ENCODE results near the gene TECPR2. TPM values are rescaled to one million over a fixed set of nuclear protein-coding genes. Genes with fewer than 3 reads are reported as not detected.

TECPR2 gene
- total and polyA plus RNA-seq, 2 of the 13 experiments (the other 11 are each of a cell fraction or from before 2014, with no cell fraction given): 3.5 to 5.7 TPM

DNA sequence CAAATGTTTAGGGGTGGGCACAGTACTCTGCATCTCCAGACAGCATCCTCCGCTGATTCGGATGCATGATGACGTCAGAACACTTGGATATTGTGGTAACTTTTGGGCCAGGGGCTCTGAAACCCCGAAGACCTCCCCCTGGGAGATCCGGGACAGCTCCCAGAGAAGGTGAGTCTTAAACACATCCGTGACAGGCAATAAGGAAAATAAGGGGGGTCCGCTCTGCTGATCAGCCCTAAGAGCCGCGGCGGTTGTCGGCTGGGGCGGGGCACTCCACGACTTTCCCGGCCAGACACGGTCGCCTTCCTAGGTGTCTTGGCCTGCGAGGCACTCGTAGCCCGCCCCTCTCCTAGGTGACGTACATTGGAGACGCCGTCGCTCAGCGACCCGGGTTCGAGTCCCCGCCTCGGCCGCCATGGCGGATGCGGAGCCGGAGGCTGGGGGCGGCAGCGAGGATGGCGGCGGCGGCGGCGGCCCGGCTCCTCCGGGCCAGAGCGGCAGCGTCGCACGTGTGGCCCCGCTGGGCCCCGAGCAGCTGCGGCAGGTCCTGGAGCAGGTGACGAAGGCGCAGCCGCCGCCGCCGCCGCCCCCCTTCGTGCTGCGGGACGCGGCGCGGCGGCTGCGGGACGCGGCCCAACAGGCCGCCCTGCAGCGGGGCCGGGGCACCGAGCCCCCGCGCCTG, 43.2 kb upstream of the TECPR2 start, which contains the start of gene ZNF839 (continued):
- TF ChIP-seq, protein P1, sequence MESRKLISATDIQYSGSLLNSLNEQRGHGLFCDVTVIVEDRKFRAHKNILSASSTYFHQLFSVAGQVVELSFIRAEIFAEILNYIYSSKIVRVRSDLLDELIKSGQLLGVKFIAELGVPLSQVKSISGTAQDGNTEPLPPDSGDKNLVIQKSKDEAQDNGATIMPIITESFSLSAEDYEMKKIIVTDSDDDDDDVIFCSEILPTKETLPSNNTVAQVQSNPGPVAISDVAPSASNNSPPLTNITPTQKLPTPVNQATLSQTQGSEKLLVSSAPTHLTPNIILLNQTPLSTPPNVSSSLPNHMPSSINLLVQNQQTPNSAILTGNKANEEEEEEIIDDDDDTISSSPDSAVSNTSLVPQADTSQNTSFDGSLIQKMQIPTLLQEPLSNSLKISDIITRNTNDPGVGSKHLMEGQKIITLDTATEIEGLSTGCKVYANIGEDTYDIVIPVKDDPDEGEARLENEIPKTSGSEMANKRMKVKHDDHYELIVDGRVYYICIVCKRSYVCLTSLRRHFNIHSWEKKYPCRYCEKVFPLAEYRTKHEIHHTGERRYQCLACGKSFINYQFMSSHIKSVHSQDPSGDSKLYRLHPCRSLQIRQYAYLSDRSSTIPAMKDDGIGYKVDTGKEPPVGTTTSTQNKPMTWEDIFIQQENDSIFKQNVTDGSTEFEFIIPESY (CRISPR knock-in tag; IDR thresholded peaks at IDR 0.05): peak; percentile 30; the same call in 1 of the 2 replicates
- TF ChIP-seq, protein P2, sequence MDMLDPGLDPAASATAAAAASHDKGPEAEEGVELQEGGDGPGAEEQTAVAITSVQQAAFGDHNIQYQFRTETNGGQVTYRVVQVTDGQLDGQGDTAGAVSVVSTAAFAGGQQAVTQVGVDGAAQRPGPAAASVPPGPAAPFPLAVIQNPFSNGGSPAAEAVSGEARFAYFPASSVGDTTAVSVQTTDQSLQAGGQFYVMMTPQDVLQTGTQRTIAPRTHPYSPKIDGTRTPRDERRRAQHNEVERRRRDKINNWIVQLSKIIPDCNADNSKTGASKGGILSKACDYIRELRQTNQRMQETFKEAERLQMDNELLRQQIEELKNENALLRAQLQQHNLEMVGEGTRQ (IDR thresholded peaks at IDR 0.05; ENCODE audit: low read depth, low read length): no peak
- TF ChIP-seq, protein P2 (CRISPR knock-in tag; IDR thresholded peaks at IDR 0.05; ENCODE audit: borderline replicate concordance): no peak
- TF ChIP-seq MYNN (CRISPR knock-in tag; IDR thresholded peaks at IDR 0.05; ENCODE audit: low read depth) (no peak), TCF7L2 (IDR thresholded peaks at IDR 0.05; ENCODE audit: low read depth, low read length) (no peak), NFKB2 (CRISPR knock-in tag; IDR thresholded peaks at IDR 0.05; ENCODE audit: borderline replicate concordance) (no peak), ZNF556 (CRISPR knock-in tag; IDR thresholded peaks at IDR 0.05; ENCODE audit: borderline replicate concordance) (no peak; the same call in 1 of the 2 replicates), ZNF816 (CRISPR knock-in tag; IDR thresholded peaks at IDR 0.05; ENCODE audit: borderline replicate concordance) (no peak), EEA1 (CRISPR knock-in tag; IDR thresholded peaks at IDR 0.05; ENCODE audit: borderline replicate concordance) (no peak), DMTF1 (CRISPR knock-in tag; IDR thresholded peaks at IDR 0.05) (no peak), ZNF530 (CRISPR knock-in tag; IDR thresholded peaks at IDR 0.05; ENCODE audit: low read depth) (no peak), ZNF878 (CRISPR knock-in tag; IDR thresholded peaks at IDR 0.05) (no peak), TERF1 (CRISPR knock-in tag; IDR thresholded peaks at IDR 0.05) (no peak), CREM (IDR thresholded peaks at IDR 0.05) (peak; percentile 91), CREM (CRISPR knock-in tag; IDR thresholded peaks at IDR 0.05) (peak; percentile 54; the same call in 1 of the 2 replicates), IKZF1 (IDR thresholded peaks at IDR 0.05) (no peak), SAP130 (CRISPR knock-in tag; IDR thresholded peaks at IDR 0.05; ENCODE audit: low read depth) (peak; percentile 71), MTF2 (CRISPR knock-in tag; IDR thresholded peaks at IDR 0.05; ENCODE audit: borderline replicate concordance) (no peak), IRF2 (CRISPR knock-in tag; IDR thresholded peaks at IDR 0.05) (peak; percentile 64; the same call in 1 of the 2 replicates)
- TF ChIP-seq, protein P3, sequence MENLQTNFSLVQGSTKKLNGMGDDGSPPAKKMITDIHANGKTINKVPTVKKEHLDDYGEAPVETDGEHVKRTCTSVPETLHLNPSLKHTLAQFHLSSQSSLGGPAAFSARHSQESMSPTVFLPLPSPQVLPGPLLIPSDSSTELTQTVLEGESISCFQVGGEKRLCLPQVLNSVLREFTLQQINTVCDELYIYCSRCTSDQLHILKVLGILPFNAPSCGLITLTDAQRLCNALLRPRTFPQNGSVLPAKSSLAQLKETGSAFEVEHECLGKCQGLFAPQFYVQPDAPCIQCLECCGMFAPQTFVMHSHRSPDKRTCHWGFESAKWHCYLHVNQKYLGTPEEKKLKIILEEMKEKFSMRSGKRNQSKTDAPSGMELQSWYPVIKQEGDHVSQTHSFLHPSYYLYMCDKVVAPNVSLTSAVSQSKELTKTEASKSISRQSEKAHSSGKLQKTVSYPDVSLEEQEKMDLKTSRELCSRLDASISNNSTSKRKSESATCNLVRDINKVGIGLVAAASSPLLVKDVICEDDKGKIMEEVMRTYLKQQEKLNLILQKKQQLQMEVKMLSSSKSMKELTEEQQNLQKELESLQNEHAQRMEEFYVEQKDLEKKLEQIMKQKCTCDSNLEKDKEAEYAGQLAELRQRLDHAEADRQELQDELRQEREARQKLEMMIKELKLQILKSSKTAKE (CRISPR knock-in tag; IDR thresholded peaks at IDR 0.05; ENCODE audit: borderline replicate concordance): no peak
